HCT116 (cell line): ENCODE results near the gene MSI2. TPM values are rescaled to one million over a fixed set of nuclear protein-coding genes. Genes with fewer than 3 reads are reported as not detected.

ENCODE experiments used
- ATAC-seq: fragments of 200-7000 bp; cut with Tn5 transposase; 2 replicates; pipeline ENCODE4 v1.9.1; 2020; ENCODE audit warnings: mild to moderate bottlenecking, moderate library complexity
- BruUV-seq: library from RNA; stranded (reverse); fragments of 400-500 nt; replicated peaks from 2 replicates; lab custom pipeline; 2021; lab: Mats Ljungman, UMichigan
- CTCF ChIA-PET: fragments of 300-600 bp; sonication (Branson Sonifier 250); formaldehyde crosslinking; loops from one replicate; lab custom pipeline; 2021; ENCODE audit warnings: antibody characterized with exemption; lab: Charles Lee
- POLR2A ChIA-PET: fragments of 300-600, 350-600 bp; sonication (Branson Sonifier 250); formaldehyde crosslinking; loops from one replicate; lab custom pipeline; 2021; ENCODE audit warnings: antibody characterized with exemption; lab: Charles Lee
- RAD21 ChIA-PET, 2 experiments: fragments of 300-600 bp; sonication (Branson Sonifier 250); formaldehyde crosslinking; loops; one replicate each; lab custom pipeline; 2023; ENCODE audit warnings: low total read pairs in 2 of 2; ENCODE audit not compliant: uncharacterized antibody in 2 of 2, unreplicated experiment in 2 of 2, low non-redundant PET in 1 of 2; lab: Charles Lee
- DNase-seq: peaks from one replicate; pipeline ENCODE4 v3.0.0-alpha.2; 2010; ENCODE audit warnings: low read depth, low spot score
- H2AFZ ChIP-seq: fragments of 200-600 bp; shearing (Covaris generic), sonication (generic); 2 replicates; pipeline ENCODE4 v1.6.1; 2017; ENCODE audit warnings: low read depth, mixed run types, mixed read lengths, antibody characterized with exemption, low read length; ENCODE audit not compliant: poor library complexity, severe bottlenecking
- H3K27ac ChIP-seq: 2 replicates; pipeline ENCODE4 v1.5.1; 2012; ENCODE audit warnings: low read depth, low read length
- H3K27me3 ChIP-seq: fragments of 200-600 bp; sonication (generic); 2 replicates; pipeline ENCODE4 v1.6.1; 2016; ENCODE audit warnings: mixed run types, low read length, mixed read lengths; ENCODE audit not compliant: insufficient read depth
- H3K36me3 ChIP-seq, 2 experiments: fragments of 200-500 bp in 1 of 2; fragments of 200-600 bp in 1 of 2; sonication (Bioruptor generic) in 1 of 2; sonication (generic) in 1 of 2; 2 replicates each; pipeline versions ENCODE4 v1.5.1 to v1.6.1; 2014 to 2016; ENCODE audit warnings: low read length in 2 of 2, inconsistent platforms in 1 of 2, mixed read lengths in 1 of 2, mixed run types in 1 of 2; ENCODE audit not compliant: insufficient read depth in 2 of 2, control insufficient read depth in 1 of 2
- H3K4me1 ChIP-seq, 2 experiments: fragments of 200-600 bp in 1 of 2; sonication (generic) in 1 of 2; 2 replicates each; pipeline versions ENCODE4 v1.5.1 to v1.6.1; 2012 to 2017; ENCODE audit warnings: low read length in 2 of 2, inconsistent platforms in 1 of 2, mild to moderate bottlenecking in 1 of 2, mixed read lengths in 1 of 2, mixed run types in 1 of 2, moderate library complexity in 1 of 2; ENCODE audit not compliant: insufficient read depth in 2 of 2, control insufficient read depth in 1 of 2
- H3K4me2 ChIP-seq: fragments of 200-600 bp; sonication (generic); 2 replicates; pipeline ENCODE4 v1.6.1; 2017; ENCODE audit warnings: mixed run types, low read length, mixed read lengths
- H3K4me3 ChIP-seq, 2 experiments: fragments of 200-600 bp in 1 of 2; sonication (generic) in 1 of 2; replicated peaks in 1 of 2; 2 replicates each; pipeline ENCODE4 v1.5.1; 2011 to 2016; ENCODE audit warnings: low read length in 2 of 2, control low read depth in 1 of 2, low read depth in 1 of 2, mild to moderate bottlenecking in 1 of 2, mixed read lengths in 1 of 2, mixed run types in 1 of 2
- H3K79me2 ChIP-seq: fragments of 200-600 bp; sonication (generic); 2 replicates; pipeline ENCODE4 v1.6.1; 2017; ENCODE audit warnings: mild to moderate bottlenecking, mixed run types, low read length, moderate library complexity, mixed read lengths; ENCODE audit not compliant: insufficient read depth
- H3K9ac ChIP-seq: fragments of 200-600 bp; sonication (generic); 2 replicates; pipeline ENCODE4 v1.6.1; 2016; ENCODE audit warnings: low read length, mixed read lengths
- H3K9me2 ChIP-seq: fragments of 200-600 bp; sonication (generic), shearing (Covaris generic); 2 replicates; pipeline ENCODE4 v1.6.1; 2017; ENCODE audit warnings: mixed run types, mild to moderate bottlenecking, moderate library complexity; ENCODE audit not compliant: insufficient read depth
- H3K9me3 ChIP-seq, 2 experiments: fragments of 200-500 bp in 1 of 2; fragments of 200-600 bp in 1 of 2; sonication (Bioruptor generic) in 1 of 2; sonication (generic) in 1 of 2; 2 replicates each; pipeline ENCODE4 v1.6.1; 2014 to 2017; ENCODE audit warnings: low read length in 2 of 2, mixed read lengths in 2 of 2, inconsistent platforms in 1 of 2, low read depth in 1 of 2, mild to moderate bottlenecking in 1 of 2, mixed run types in 1 of 2, moderate library complexity in 1 of 2; ENCODE audit not compliant: control insufficient read depth in 1 of 2, insufficient read depth in 1 of 2
- H4K20me1 ChIP-seq: fragments of 200-600 bp; sonication (generic), shearing (Covaris generic); 2 replicates; pipeline ENCODE4 v1.6.1; 2017; ENCODE audit warnings: mixed run types, mild to moderate bottlenecking, moderate library complexity; ENCODE audit not compliant: insufficient read depth
- CBX3 ChIP-seq: IDR thresholded peaks from 2 replicates; pipeline ENCODE4 v1.6.1; 2012; ENCODE audit warnings: low read depth
- CEBPB ChIP-seq: IDR thresholded peaks from 2 replicates; pipeline ENCODE4 v1.6.1; 2012; ENCODE audit warnings: low read depth
- EGR1 ChIP-seq: IDR thresholded peaks from 2 replicates; pipeline ENCODE4 v1.6.1; 2012; ENCODE audit warnings: low read depth
- EZH2phosphoT487 ChIP-seq: fragments of 200-600 bp; IDR thresholded peaks from 2 replicates; pipeline ENCODE4 v1.6.1; 2018; ENCODE audit warnings: antibody characterized with exemption, borderline replicate concordance
- POLR2A ChIP-seq: IDR thresholded peaks from 2 replicates; pipeline ENCODE4 v1.7.0; 2011; ENCODE audit warnings: borderline replicate concordance; ENCODE audit not compliant: insufficient read depth, insufficient read length; ENCODE audit errors: extremely low read depth
- TCF7L2 ChIP-seq: IDR thresholded peaks from 2 replicates; pipeline ENCODE4 v1.7.0; 2011; ENCODE audit warnings: borderline replicate concordance, inconsistent platforms; ENCODE audit not compliant: insufficient read depth, insufficient read length; ENCODE audit errors: extremely low read depth
- YY1 ChIP-seq: IDR thresholded peaks from 2 replicates; pipeline ENCODE4 v1.6.1; 2011; ENCODE audit warnings: low read length, low read depth, moderate library complexity, mild to moderate bottlenecking; ENCODE audit not compliant: insufficient replicate concordance; ENCODE audit errors: extremely low read depth
- ZNF274 ChIP-seq: fragments of 200-500 bp; sonication (Bioruptor generic); IDR thresholded peaks from 2 replicates; pipeline ENCODE4 v1.6.1; 2014; ENCODE audit warnings: mild to moderate bottlenecking, low read depth, low read length, inconsistent platforms
- intact Hi-C: fragments of 100-400 bp; cut with micrococcal nuclease; formaldehyde crosslinking; loops from 2 replicates; pipeline ENCODE4 v1.10.0; 2022
- total RNA-seq: library from RNA; stranded (reverse); gene quantifications from one replicate; pipeline ENCODE4 v1.2.1, GENCODE V29; 2021; ENCODE audit not compliant: unreplicated experiment
- TF ChIP-seq, protein P1 (sequence below): IDR thresholded peaks from 2 replicates; pipeline ENCODE4 v1.6.1; 2011; ENCODE audit warnings: mild to moderate bottlenecking, low read length, moderate library complexity; ENCODE audit not compliant: insufficient replicate concordance; ENCODE audit errors: extremely low read depth

Gene MSI2
- total RNA-seq, 1 experiment from 2014 or later, result 137 TPM

DNA sequence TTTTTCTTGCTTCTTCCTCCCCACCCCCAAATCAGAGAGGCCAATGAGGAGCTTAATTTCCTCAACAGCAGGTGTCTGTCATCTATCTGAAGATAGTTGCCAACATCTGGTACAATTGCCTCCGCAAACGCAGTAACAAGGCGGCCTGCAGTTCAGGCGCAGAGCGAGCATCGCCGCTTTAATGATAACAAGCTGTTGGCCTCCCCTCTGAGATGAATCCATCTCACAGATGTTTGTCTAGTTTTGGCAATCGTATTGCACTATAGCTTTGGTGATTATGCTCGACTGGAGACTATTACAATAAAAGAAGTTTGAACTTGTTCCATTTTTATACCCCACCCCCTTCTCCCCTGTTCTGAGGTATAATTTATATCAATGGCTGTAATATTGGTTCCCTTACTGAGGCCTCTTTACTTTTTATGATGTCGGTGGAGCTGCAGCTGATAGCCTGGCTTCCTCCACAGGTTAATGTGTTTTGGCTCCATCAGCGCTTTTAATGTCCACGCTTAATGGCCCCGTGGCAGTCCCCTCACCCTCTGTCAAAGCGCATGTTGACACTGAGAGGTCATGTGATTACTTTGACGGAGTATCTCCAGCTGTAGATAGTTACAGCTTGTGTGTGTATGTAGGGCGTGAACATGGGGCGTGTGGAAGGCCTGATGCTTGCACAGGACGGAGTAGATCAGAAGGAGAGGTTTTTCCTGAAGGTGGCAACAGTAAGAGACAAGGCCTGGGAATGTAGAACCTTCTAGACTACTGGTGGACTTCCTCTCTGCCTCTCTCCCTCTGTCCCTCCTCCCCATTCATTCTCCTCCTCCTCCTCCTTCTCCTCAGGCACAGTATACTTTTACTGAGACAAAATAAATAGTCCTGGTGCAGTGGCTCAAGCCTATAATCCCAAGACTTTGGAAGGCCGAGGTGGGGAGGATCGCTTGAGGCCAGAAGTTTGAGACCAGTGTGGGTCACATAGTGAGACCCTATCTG is 164.7 kb downstream of the MSI2 start:
- 0 out of 2 replicates have a peak, but pooled peaks cover 4% of the 10 kb centered on the region for H3K79me2 ChIP-seq
- CTCF ChIA-PET, result interaction anchor here (1.1 to 1.9 kb wide), 3 partner anchors 10 to 177 kb away, joined by 3 to 14 read pairs (median 3); no protein-coding TSS in a partner anchor
- H3K36me3 ChIP-seq, result no peaks in the 10 kb centered on the region
- intact Hi-C loops, result loop anchor here (5.0 kb wide), 1 partner anchor 169 kb away; no protein-coding TSS in a partner anchor
- RAD21 ChIA-PET, result no interaction called here
- no peaks in the 10 kb centered on the region for H3K27me3 ChIP-seq
- TF ChIP-seq EZH2phosphoT487 (no peak), YY1 (no peak), CEBPB (no peak)
- no peak for DNase-seq
- H3K27ac ChIP-seq, result peak overlapping the region; percentile 78
- peaks cover 62 to 65% of the 10 kb centered on the region in 2 experiments for H3K4me1 ChIP-seq
- no peak for ATAC-seq
- no peaks in the 10 kb centered on the region for H3K9me2 ChIP-seq
- no peak overlapping the region for H3K9ac ChIP-seq
- BruUV-seq, result no TSS peak
- POLR2A ChIA-PET, result interaction anchor here (0.9 kb wide), 1 partner anchor 13 kb away, joined by 3 read pairs; no protein-coding TSS in a partner anchor
- no peak overlapping the region for H3K4me3 ChIP-seq
- no peaks in the 10 kb centered on the region for H4K20me1 ChIP-seq
- H3K4me2 ChIP-seq, result peak overlapping the region; percentile 79; the same call in 1 of the 2 replicates
- H3K9me3 ChIP-seq, result no peaks in the 10 kb centered on the region
- no peak overlapping the region for H2AFZ ChIP-seq

DNA sequence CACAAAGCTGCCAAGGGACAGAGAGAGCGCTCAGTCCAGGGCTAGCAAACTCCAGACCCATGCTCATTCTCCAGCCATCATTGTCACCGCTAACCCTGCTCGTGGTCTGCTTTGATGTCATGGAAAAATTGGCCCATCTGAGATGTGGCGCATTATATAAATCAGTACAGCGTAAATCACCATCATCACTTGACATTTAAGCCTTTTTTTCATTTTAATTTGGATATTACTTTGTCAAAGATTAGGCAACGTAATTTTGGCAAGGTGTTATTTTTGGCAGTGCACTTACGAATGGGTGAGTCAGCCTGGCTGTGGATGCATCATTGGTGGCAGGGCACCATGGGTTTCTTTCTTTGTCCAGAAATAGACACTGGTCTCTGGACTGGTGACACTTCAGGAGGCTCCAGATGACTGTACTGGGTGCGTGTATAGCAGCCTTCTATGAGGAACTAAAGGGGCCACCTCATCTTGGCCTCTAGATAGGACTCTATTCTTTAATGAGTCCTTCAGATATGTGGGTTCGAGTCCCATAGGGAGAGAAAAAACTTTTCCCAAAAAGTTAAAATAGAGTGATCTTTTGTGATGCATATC is 166.3 kb downstream of the MSI2 start:
- intact Hi-C loops, result loop anchor here (5.0 kb wide), 1 partner anchor 170 kb away; no protein-coding TSS in a partner anchor
- H3K36me3 ChIP-seq, result no peaks in the 10 kb centered on the region
- H3K4me1 ChIP-seq, result peaks cover 70 to 71% of the 10 kb centered on the region in 2 experiments
- no peak overlapping the region for H2AFZ ChIP-seq
- DNase-seq (peak; percentile 89), ATAC-seq (peak; percentile 87)
- peak overlapping the region in 1 of 2 experiments; percentile 37; a peak in 2 of 4 replicates for H3K4me3 ChIP-seq
- H3K79me2 ChIP-seq, result peaks cover 9% of the 10 kb centered on the region; the same call in 1 of the 2 replicates
- no peaks in the 10 kb centered on the region for H4K20me1 ChIP-seq
- POLR2A ChIA-PET, result no interaction called here
- peak overlapping the region; percentile 15 for H3K9ac ChIP-seq
- peak overlapping the region; percentile 78 for H3K27ac ChIP-seq
- peak overlapping the region; percentile 79 for H3K4me2 ChIP-seq
- no TSS peak for BruUV-seq
- CTCF ChIA-PET, result interaction anchor here (1.4 to 1.7 kb wide), 2 partner anchors 21 to 179 kb away, joined by 4 to 6 read pairs; no protein-coding TSS in a partner anchor
- H3K9me2 ChIP-seq, result no peaks in the 10 kb centered on the region
- H3K9me3 ChIP-seq, result no peaks in the 10 kb centered on the region
- H3K27me3 ChIP-seq, result no peaks in the 10 kb centered on the region
- RAD21 ChIA-PET, result interaction anchor here in 1 of 2 experiments (1.4 kb wide), 1 partner anchor 18 kb away, joined by 3 read pairs; no protein-coding TSS in a partner anchor
- TF ChIP-seq, protein P1, sequence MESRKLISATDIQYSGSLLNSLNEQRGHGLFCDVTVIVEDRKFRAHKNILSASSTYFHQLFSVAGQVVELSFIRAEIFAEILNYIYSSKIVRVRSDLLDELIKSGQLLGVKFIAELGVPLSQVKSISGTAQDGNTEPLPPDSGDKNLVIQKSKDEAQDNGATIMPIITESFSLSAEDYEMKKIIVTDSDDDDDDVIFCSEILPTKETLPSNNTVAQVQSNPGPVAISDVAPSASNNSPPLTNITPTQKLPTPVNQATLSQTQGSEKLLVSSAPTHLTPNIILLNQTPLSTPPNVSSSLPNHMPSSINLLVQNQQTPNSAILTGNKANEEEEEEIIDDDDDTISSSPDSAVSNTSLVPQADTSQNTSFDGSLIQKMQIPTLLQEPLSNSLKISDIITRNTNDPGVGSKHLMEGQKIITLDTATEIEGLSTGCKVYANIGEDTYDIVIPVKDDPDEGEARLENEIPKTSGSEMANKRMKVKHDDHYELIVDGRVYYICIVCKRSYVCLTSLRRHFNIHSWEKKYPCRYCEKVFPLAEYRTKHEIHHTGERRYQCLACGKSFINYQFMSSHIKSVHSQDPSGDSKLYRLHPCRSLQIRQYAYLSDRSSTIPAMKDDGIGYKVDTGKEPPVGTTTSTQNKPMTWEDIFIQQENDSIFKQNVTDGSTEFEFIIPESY, result peak; percentile 6
- no peak for TF ChIP-seq EGR1
- no peak for TF ChIP-seq POLR2A
- TF ChIP-seq CBX3, result peak; percentile 99
- TF ChIP-seq TCF7L2, result no peak
- no peak for TF ChIP-seq ZNF274
- TF ChIP-seq YY1, result peak; percentile 75
